ENCODE results near the gene KCNK3.
"Not testable (repeated sequence)": the region's sequence is repeated elsewhere in the genome, so short reads cannot be mapped to it uniquely, and the experiment has no call there.

KCNK3 gene

DNA sequence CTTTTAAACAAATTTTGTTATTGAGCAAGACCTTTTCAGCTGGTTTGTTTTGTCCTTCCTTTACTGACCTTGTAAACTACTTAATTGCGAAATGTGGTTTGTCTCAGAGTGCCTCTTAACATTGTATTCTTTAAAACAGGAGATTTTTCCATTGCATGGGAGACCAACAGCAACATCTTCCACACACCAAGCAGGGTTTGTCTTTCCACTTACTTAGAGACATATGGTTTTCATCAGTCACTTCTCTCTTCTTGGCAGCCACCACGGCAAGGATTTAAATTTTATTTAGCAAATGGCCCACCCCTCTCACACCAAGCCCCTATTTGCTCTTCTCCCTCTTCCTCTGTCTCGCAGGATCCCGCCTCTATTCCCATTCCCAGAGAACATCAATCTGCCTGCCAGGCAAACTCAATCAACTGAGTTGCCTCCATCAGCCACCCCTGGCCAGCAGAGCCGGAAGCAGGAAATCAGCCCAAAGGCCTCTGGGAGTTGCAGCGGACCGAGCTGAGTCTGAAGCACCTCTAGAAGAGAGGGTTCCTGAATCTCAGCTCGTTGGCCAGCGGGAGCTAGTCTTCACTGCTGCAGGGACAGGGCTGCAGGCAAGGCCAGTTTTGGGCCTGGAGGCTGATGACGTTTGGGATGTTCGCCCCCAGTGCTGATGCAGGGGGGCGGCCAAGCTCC lies 40.0 kb upstream of the KCNK3 start:
- no peaks in the 10 kb centered on the region for H3K27me3 ChIP-seq (ENCODE audit: control insufficient read depth, insufficient read depth, low read length)
- H3K9me3 ChIP-seq (ENCODE audit: control insufficient read depth, low read depth, low read length): no peaks in the 10 kb centered on the region
- no peak overlapping the region for H3K4me3 ChIP-seq (ENCODE audit: low read length)
- H3K27ac ChIP-seq (ENCODE audit: low read length): no peak overlapping the region
- H3K9ac ChIP-seq (ENCODE audit: low read length): no peak overlapping the region
- H3K36me3 ChIP-seq (ENCODE audit: control insufficient read depth, low read depth, low read length): no peaks in the 10 kb centered on the region
- peaks cover 6% of the 10 kb centered on the region for H3K4me1 ChIP-seq (ENCODE audit: control insufficient read depth, low read depth, low read length)

DNA sequence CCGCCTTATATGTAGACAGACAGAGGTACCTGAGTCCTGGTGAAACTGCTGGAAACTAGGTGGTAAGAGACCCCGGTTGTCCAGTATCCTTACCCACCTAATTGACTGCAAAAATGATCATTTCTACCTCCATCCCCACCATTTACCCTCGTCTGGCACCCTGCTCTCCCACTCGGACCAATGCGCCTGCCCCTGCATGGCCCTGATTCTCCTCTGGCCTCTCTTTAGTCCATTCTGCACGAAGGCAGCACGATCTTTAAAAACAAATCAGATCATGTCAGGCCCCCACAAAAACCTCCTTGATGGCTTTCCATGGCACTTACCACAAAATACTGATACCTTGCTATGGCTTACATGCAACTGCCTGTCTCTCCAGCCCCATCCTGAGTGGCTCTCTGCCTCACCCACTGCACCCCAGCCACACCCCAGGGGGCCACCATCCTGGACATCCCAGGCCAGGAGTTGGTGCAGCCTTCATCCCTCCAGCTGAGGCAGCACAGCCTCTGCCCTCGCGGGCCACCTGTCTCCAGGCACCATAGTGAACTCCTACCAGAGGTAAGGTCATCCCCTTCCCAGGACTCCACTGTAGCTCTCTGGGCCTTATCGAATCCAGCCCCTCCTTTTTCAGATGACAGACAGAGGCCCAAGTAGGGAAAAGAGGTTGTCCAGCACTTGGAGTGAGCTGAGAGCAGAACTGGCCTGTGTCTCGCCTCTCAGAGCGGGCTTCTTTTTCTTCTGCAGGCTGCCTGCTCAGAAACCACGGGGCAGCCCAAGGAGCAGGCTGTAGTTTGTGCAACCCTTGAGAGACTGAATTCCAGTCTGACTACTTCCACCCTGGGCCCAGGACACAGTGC lies 39.1 kb upstream of the KCNK3 start:
- no peaks in the 10 kb centered on the region for H3K27me3 ChIP-seq (ENCODE audit: control insufficient read depth, insufficient read depth, low read length)
- H3K4me1 ChIP-seq (ENCODE audit: control insufficient read depth, low read depth, low read length): peaks cover 3% of the 10 kb centered on the region
- no peak overlapping the region for H3K27ac ChIP-seq (ENCODE audit: low read length)
- H3K4me3 ChIP-seq (ENCODE audit: low read length): no peak overlapping the region
- H3K9me3 ChIP-seq (ENCODE audit: control insufficient read depth, low read depth, low read length): no peaks in the 10 kb centered on the region
- H3K9ac ChIP-seq (ENCODE audit: low read length): no peak overlapping the region
- no peaks in the 10 kb centered on the region for H3K36me3 ChIP-seq (ENCODE audit: control insufficient read depth, low read depth, low read length)

GRCh38 chr2:26654061-26654340 lies 38.5 kb upstream of the KCNK3 start:
- Histone ChIP-seq H3K9me3 (ENCODE audit: control insufficient read depth, low read depth, low read length) (no peaks in the 10 kb centered on the region), H3K9ac (ENCODE audit: low read length) (no peak overlapping the region), H3K4me3 (ENCODE audit: low read length) (no peak overlapping the region), H3K27ac (ENCODE audit: low read length) (no peak overlapping the region), H3K4me1 (ENCODE audit: control insufficient read depth, low read depth, low read length) (peaks cover 3% of the 10 kb centered on the region), H3K27me3 (ENCODE audit: control insufficient read depth, insufficient read depth, low read length) (no peaks in the 10 kb centered on the region), H3K36me3 (ENCODE audit: control insufficient read depth, low read depth, low read length) (no peaks in the 10 kb centered on the region)

- H3K9me3 ChIP-seq (ENCODE audit: control insufficient read depth, low read depth, low read length); H3K36me3 ChIP-seq (ENCODE audit: control insufficient read depth, low read depth, low read length); H3K4me3 ChIP-seq (ENCODE audit: low read length); H3K9ac ChIP-seq (ENCODE audit: low read length); H3K27ac ChIP-seq (ENCODE audit: low read length); H3K27me3 ChIP-seq (ENCODE audit: control insufficient read depth, insufficient read depth, low read length); H3K4me1 ChIP-seq (ENCODE audit: control insufficient read depth, low read depth, low read length): not testable (repeated sequence)
These were observed 37.4 kb upstream of the KCNK3 start for GRCh38 chr2:26655120-26655519.

DNA sequence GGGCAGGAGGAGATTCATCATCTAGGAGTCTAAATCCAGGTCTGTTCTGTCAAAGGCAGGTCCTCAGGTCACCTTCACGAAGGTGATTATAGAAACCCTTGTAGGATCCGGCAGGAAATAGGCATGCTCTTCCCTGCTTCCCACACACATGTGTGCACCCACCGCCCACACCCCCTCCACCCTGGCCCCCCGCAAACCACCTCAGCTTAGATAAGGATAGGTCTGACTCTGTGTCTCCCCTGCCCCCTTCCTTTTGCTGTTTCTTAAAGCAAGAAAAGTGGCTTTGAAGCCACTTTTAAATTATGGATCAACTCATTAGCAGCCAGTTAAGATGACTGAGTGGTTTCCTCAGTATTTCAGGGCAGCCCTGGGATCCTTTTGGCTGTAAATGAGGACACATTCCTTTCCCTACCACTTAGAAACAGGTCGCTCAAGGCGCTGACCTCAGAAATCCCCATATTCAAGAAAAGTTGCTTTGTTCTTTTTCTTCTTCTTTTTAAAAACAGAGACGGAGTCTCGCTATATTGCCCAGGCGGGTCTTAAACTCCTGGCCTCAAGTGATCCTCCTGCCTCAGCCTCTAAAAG lies 36.8 kb upstream of the KCNK3 start:
- Histone ChIP-seq H3K9me3 (ENCODE audit: control insufficient read depth, low read depth, low read length) (peaks cover 7% of the 10 kb centered on the region), H3K36me3 (ENCODE audit: control insufficient read depth, low read depth, low read length) (no peaks in the 10 kb centered on the region), H3K4me1 (ENCODE audit: control insufficient read depth, low read depth, low read length) (peaks cover 3% of the 10 kb centered on the region), H3K27me3 (ENCODE audit: control insufficient read depth, insufficient read depth, low read length) (no peaks in the 10 kb centered on the region), H3K4me3 (ENCODE audit: low read length) (no peak overlapping the region), H3K9ac (ENCODE audit: low read length) (no peak overlapping the region), H3K27ac (ENCODE audit: low read length) (no peak overlapping the region)

- H3K4me1 ChIP-seq (ENCODE audit: control insufficient read depth, low read depth, low read length): peaks cover 3% of the 10 kb centered on the region
- no peak overlapping the region for H3K9ac ChIP-seq (ENCODE audit: low read length)
These were observed 35.3 kb upstream of the KCNK3 start for GRCh38 chr2:26657265-26657664.

GRCh38 chr2:26658691-26659346 lies 33.7 kb upstream of the KCNK3 start:
- no peak overlapping the region for H3K27ac ChIP-seq (ENCODE audit: low read length)

More at GRCh38 chr2:26657265-26657664, 35.3 kb upstream of the KCNK3 start:
- Histone ChIP-seq H3K27ac (ENCODE audit: low read length) (no peak overlapping the region), H3K27me3 (ENCODE audit: control insufficient read depth, insufficient read depth, low read length) (no peaks in the 10 kb centered on the region), H3K4me3 (ENCODE audit: low read length) (no peak overlapping the region), H3K36me3 (ENCODE audit: control insufficient read depth, low read depth, low read length) (no peaks in the 10 kb centered on the region), H3K9me3 (ENCODE audit: control insufficient read depth, low read depth, low read length) (peaks cover 8% of the 10 kb centered on the region)

DNA sequence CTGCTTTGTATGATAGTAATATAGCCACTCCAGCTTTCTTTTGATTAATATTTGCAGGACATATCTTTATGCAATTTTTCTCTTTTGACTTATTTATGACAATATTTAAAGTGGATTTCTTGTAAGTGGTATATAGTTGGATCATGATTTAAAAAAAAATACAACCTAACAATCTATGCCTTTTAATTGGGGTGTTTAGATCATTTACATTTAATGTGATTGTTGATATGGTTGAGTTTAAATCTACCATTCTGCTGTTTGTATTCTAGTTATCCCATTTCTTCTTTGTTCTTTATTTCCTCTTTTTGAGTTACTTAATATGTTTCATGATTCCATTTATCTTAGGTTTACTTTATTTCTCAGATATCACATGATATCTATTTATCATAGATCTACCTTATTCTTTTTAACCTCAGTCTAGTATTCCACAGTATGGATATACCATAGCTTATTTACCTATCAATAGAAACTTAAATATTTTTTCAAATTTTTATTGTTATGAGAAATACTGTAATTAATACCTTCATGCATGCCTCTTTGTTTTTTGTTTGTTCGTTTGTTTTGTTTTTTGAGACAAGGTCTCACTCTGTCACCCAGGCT lies 32.1 kb upstream of the KCNK3 start:
- no peak overlapping the region for H3K9ac ChIP-seq (ENCODE audit: low read length)
- peaks cover 8% of the 10 kb centered on the region for H3K9me3 ChIP-seq (ENCODE audit: control insufficient read depth, low read depth, low read length)
- no peaks in the 10 kb centered on the region for H3K27me3 ChIP-seq (ENCODE audit: control insufficient read depth, insufficient read depth, low read length)
- H3K4me1 ChIP-seq (ENCODE audit: control insufficient read depth, low read depth, low read length): no peaks in the 10 kb centered on the region
- H3K27ac ChIP-seq (ENCODE audit: low read length): no peak overlapping the region
- no peak overlapping the region for H3K4me3 ChIP-seq (ENCODE audit: low read length)
- no peaks in the 10 kb centered on the region for H3K36me3 ChIP-seq (ENCODE audit: control insufficient read depth, low read depth, low read length)

More at GRCh38 chr2:26658691-26659346, 33.7 kb upstream of the KCNK3 start:
- H3K9me3 ChIP-seq (ENCODE audit: control insufficient read depth, low read depth, low read length): peaks cover 8% of the 10 kb centered on the region
- H3K27me3 ChIP-seq (ENCODE audit: control insufficient read depth, insufficient read depth, low read length): no peaks in the 10 kb centered on the region
- H3K9ac ChIP-seq (ENCODE audit: low read length): no peak overlapping the region
- no peak overlapping the region for H3K4me3 ChIP-seq (ENCODE audit: low read length)
- peaks cover 3% of the 10 kb centered on the region for H3K4me1 ChIP-seq (ENCODE audit: control insufficient read depth, low read depth, low read length)
- no peaks in the 10 kb centered on the region for H3K36me3 ChIP-seq (ENCODE audit: control insufficient read depth, low read depth, low read length)

DNA sequence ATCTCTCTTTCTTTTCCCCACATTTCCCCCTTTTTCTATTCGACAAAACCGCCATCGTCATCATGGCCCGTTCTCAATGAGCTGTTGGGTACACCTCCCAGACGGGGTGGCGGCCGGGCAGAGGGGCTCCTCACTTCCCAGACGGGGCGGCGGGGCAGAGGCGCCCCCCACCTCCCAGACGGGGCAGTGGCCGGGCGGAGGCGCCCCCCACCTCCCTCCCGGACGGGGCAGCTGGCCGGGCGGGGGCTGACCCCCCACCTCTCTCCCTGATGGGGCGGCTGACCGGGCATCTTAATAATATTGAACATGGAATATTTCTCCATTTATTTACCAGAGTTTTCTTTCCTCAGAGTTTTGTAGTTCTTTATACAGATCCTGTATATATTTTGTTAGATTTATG lies 27.2 kb upstream of the KCNK3 start:
- not testable (repeated sequence) for H3K27me3 ChIP-seq (ENCODE audit: control insufficient read depth, insufficient read depth, low read length); H3K9me3 ChIP-seq (ENCODE audit: control insufficient read depth, low read depth, low read length); H3K9ac ChIP-seq (ENCODE audit: low read length); H3K27ac ChIP-seq (ENCODE audit: low read length); H3K4me3 ChIP-seq (ENCODE audit: low read length); H3K36me3 ChIP-seq (ENCODE audit: control insufficient read depth, low read depth, low read length); H3K4me1 ChIP-seq (ENCODE audit: control insufficient read depth, low read depth, low read length)

DNA sequence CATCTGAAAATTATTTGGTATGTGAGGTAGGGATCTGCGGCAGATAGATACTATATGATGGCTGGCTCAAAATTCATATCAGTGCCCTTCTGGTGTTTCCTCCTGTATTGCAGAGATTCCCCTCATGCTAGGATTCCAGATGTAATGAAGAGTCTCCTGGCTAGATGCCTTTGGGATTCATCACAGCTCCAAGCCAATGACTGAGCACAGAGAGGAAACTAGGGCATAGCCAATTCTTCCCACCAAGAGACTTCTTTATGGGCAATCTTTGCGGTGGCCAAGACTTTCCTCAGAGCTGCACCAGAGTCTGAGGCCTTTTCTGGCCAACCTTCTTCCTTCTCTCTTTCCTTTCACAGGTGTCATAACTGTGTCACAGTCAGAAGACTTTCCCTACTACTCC lies 25.9 kb upstream of the KCNK3 start:
- H3K4me3 ChIP-seq (ENCODE audit: low read length): no peak overlapping the region
- H3K27me3 ChIP-seq (ENCODE audit: control insufficient read depth, insufficient read depth, low read length): no peaks in the 10 kb centered on the region
- H3K9me3 ChIP-seq (ENCODE audit: control insufficient read depth, low read depth, low read length): no peaks in the 10 kb centered on the region
- H3K36me3 ChIP-seq (ENCODE audit: control insufficient read depth, low read depth, low read length): no peaks in the 10 kb centered on the region
- H3K9ac ChIP-seq (ENCODE audit: low read length): no peak overlapping the region
- no peak overlapping the region for H3K27ac ChIP-seq (ENCODE audit: low read length)
- H3K4me1 ChIP-seq (ENCODE audit: control insufficient read depth, low read depth, low read length): no peaks in the 10 kb centered on the region

- Histone ChIP-seq H3K4me1 (ENCODE audit: control insufficient read depth, low read depth, low read length) (no peaks in the 10 kb centered on the region), H3K9me3 (ENCODE audit: control insufficient read depth, low read depth, low read length) (no peaks in the 10 kb centered on the region), H3K4me3 (ENCODE audit: low read length) (no peak overlapping the region), H3K36me3 (ENCODE audit: control insufficient read depth, low read depth, low read length) (no peaks in the 10 kb centered on the region), H3K9ac (ENCODE audit: low read length) (no peak overlapping the region), H3K27me3 (ENCODE audit: control insufficient read depth, insufficient read depth, low read length) (no peaks in the 10 kb centered on the region), H3K27ac (ENCODE audit: low read length) (no peak overlapping the region)
These were observed 24.5 kb upstream of the KCNK3 start for GRCh38 chr2:26668041-26668440.

Measured in iPS-18a (cell line).